Stimulated activated CD8-positive, alpha-beta memory T cell treated with anti-CD3 and anti-CD28 coated beads, Interleukin-15, amount 100 ng/mL, for 1 hour (primary cell): ENCODE measurements around the gene CNTLN.
"Not testable (repeated sequence)": the region's sequence is repeated elsewhere in the genome, so short reads cannot be mapped to it uniquely, and the experiment has no call there.

Source experiments
- DNase-seq: peaks from one replicate; pipeline ENCODE4 v3.0.0-alpha.2; 2020; ENCODE audit warnings: low read depth

CNTLN gene

GRCh38 chr9:17402309-17402708, 267.5 kb downstream of the CNTLN start:
- DNase-seq: no peak

- DNase-seq: no peak
Observed at GRCh38 chr9:17403539-17403938, 268.7 kb downstream of the CNTLN start.

GRCh38 chr9:17414986-17415385, 280.1 kb downstream of the CNTLN start:
- no peak for DNase-seq

GRCh38 chr9:17422994-17423680, 288.3 kb downstream of the CNTLN start:
- DNase-seq: no peak

- DNase-seq: no peak
Observed at GRCh38 chr9:17423681-17424011, 288.8 kb downstream of the CNTLN start.

- no peak for DNase-seq
Observed at GRCh38 chr9:17425384-17425783, 290.5 kb downstream of the CNTLN start.

GRCh38 chr9:17433526-17433925, 298.7 kb downstream of the CNTLN start:
- no peak for DNase-seq

- no peak for DNase-seq
Observed at GRCh38 chr9:17436854-17437253, 302.0 kb downstream of the CNTLN start.

GRCh38 chr9:17437813-17438212, 303.0 kb downstream of the CNTLN start:
- no peak for DNase-seq

GRCh38 chr9:17445126-17445525, 310.3 kb downstream of the CNTLN start:
- DNase-seq: not testable (repeated sequence)

- no peak for DNase-seq
Observed at GRCh38 chr9:17453751-17454150, 318.9 kb downstream of the CNTLN start.

GRCh38 chr9:17462869-17463464, 328.1 kb downstream of the CNTLN start:
- DNase-seq: no peak

- no peak for DNase-seq
Observed at GRCh38 chr9:17470036-17470813, 335.4 kb downstream of the CNTLN start.

- DNase-seq: no peak
Observed at GRCh38 chr9:17472126-17472525, 337.3 kb downstream of the CNTLN start.

- no peak for DNase-seq
Observed at GRCh38 chr9:17476401-17476800, 341.6 kb downstream of the CNTLN start.

- no peak for DNase-seq
Observed at GRCh38 chr9:17477816-17478215, 343.0 kb downstream of the CNTLN start.

GRCh38 chr9:17480966-17481365, 346.1 kb downstream of the CNTLN start:
- no peak for DNase-seq

- DNase-seq: no peak
Observed at GRCh38 chr9:17481565-17481964, 346.7 kb downstream of the CNTLN start.

GRCh38 chr9:17484906-17485305, 350.1 kb downstream of the CNTLN start:
- DNase-seq: no peak

- DNase-seq: no peak
Observed at GRCh38 chr9:17486396-17486795, 351.6 kb downstream of the CNTLN start.

- no peak for DNase-seq
Observed at GRCh38 chr9:17487467-17487866, 352.6 kb downstream of the CNTLN start.

GRCh38 chr9:17488662-17489061, 353.8 kb downstream of the CNTLN start:
- no peak for DNase-seq

- DNase-seq: no peak
Observed at GRCh38 chr9:17490110-17490509, 355.3 kb downstream of the CNTLN start.
